Measurements from ENCODE around the gene FAM135A. TPM values are rescaled to one million over a fixed set of nuclear protein-coding genes. Genes with fewer than 3 reads are reported as not detected.

The FAM135A gene
- total and polyA plus RNA-seq, 2 of the 13 experiments (the other 11 are each of a cell fraction or from before 2014, with no cell fraction given), result 26.9 to 31.5 TPM

DNA sequence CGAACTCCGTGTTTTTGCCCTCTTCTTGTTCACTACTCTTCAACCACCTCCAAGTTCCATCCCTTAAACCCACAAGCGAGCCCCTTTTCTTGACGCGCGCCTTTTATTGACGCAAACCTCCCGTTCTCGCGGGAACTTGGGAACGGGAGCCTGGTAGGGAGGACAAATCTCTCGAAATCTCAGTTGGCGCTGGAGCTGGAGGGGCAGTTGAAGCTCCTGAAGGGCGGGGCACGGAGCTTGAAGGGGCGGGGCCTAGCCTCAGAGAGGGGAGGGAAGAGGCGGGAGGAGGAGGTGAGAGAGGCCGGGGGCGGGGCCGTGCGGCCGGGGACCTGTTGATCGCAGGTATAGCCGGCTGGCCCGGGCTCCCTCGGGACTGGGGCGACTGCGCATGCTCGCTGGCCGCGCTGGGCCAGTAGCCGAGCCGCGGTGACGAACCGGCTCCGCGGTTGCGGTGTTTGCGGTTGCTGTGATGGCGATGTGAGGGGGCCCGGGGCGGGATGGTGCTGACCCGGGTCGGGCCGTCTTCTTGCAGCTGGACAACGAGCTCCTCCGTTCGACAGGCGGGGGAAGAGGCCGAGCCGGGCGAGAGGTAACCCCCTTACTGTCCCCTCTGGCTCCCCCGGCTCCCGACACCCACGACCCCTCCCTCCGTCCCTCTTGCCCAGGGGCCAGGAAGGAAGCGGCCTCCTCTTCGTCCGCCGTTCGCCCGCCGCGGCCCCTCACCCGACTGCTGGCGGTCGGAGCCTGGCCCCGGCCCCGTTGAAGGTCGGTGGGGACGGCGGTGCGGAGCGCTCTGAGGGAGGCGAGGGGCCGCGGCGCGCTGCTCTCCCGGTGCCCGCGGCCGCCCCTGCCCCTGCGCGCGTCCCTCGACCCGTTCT lies at the start of gene FAM135A (continued):
- TF ChIP-seq ATM (IDR thresholded peaks at IDR 0.05; ENCODE audit: borderline replicate concordance) (no peak), BORCS8-MEF2B (CRISPR knock-in tag; IDR thresholded peaks at IDR 0.05) (0 out of 2 replicates have a peak, but pooled peaks have one; percentile 63), ARNT2 (CRISPR knock-in tag; IDR thresholded peaks at IDR 0.05; ENCODE audit: low read depth) (peak; percentile 91; the same call in 1 of the 2 replicates), ZNF557 (CRISPR knock-in tag; IDR thresholded peaks at IDR 0.05) (no peak), ZNF124 (CRISPR knock-in tag; IDR thresholded peaks at IDR 0.05) (no peak), ZNF501 (CRISPR knock-in tag; IDR thresholded peaks at IDR 0.05) (peak; percentile 89), ZNF792 (CRISPR knock-in tag; IDR thresholded peaks at IDR 0.05) (peak; percentile 33; the same call in 1 of the 2 replicates), DZIP1 (CRISPR knock-in tag; IDR thresholded peaks at IDR 0.05) (0 out of 2 replicates have a peak, but pooled peaks have one; percentile 54), ZSCAN9 (CRISPR knock-in tag; IDR thresholded peaks at IDR 0.05; ENCODE audit: borderline replicate concordance) (peak; percentile 47; the same call in 1 of the 2 replicates), MEIS2 (CRISPR knock-in tag; IDR thresholded peaks at IDR 0.05) (no peak), IRF2 (CRISPR knock-in tag; IDR thresholded peaks at IDR 0.05) (peak; percentile 69; the same call in 1 of the 2 replicates), ZNF777 (CRISPR knock-in tag; IDR thresholded peaks at IDR 0.05) (peak; percentile 62), KDM2A (CRISPR knock-in tag; IDR thresholded peaks at IDR 0.05; ENCODE audit: borderline replicate concordance, low read depth) (peak; percentile 65), FIP1L1 (IDR thresholded peaks at IDR 0.05; ENCODE audit: borderline replicate concordance, insufficient read depth, low read depth, low read length) (no peak), ZNF331 (CRISPR knock-in tag; IDR thresholded peaks at IDR 0.05) (peak; percentile 68), RARA (CRISPR knock-in tag; IDR thresholded peaks at IDR 0.05) (no peak), MED1 (CRISPR knock-in tag; IDR thresholded peaks at IDR 0.05) (peak; percentile 48), FOXC1 (CRISPR knock-in tag; IDR thresholded peaks at IDR 0.05; ENCODE audit: borderline replicate concordance) (peak; percentile 14; the same call in 1 of the 2 replicates), MIXL1 (CRISPR knock-in tag; IDR thresholded peaks at IDR 0.05) (peak; percentile 19; the same call in 1 of the 2 replicates), ELF1 (CRISPR knock-in tag; IDR thresholded peaks at IDR 0.05) (peak; percentile 56), TMF1 (CRISPR knock-in tag; IDR thresholded peaks at IDR 0.05; ENCODE audit: low read depth) (0 out of 2 replicates have a peak, but pooled peaks have one; percentile 51)
- TF ChIP-seq, protein P1, sequence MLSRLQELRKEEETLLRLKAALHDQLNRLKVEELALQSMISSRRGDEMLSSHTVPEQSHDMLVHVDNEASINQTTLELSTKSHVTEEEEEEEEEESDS (CRISPR knock-in tag; IDR thresholded peaks at IDR 0.05; ENCODE audit: borderline replicate concordance), result no peak
- TF ChIP-seq, protein P2, sequence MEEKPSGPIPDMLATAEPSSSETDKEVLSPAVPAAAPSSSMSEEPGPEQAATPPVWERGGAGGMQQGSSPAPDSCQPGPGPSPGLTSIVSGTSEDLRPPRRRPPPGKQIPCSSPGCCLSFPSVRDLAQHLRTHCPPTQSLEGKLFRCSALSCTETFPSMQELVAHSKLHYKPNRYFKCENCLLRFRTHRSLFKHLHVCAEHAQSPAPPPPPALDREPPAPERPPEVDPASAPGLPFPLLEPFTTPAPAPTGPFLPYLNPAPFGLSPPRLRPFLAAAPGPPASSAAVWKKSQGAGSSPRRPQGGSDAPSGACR (CRISPR knock-in tag; IDR thresholded peaks at IDR 0.05), result 0 out of 2 replicates have a peak, but pooled peaks have one; percentile 13
